H1 (cell line): ENCODE results near the gene HOTAIR. TPM values are rescaled to one million over a fixed set of nuclear protein-coding genes. Genes with fewer than 3 reads are reported as not detected.

Experiments used
- MAFK ChIP-seq: IDR thresholded peaks from 2 replicates; pipeline ENCODE4 v1.6.1; 2012; ENCODE audit warnings: low read depth, mild to moderate bottlenecking, improper control_type of control experiment, low read length
- polyA plus RNA-seq, 7 experiments: library from polyadenylated mRNA; depleted of rRNA in 3 of 7; stranded (reverse) in 5 of 7; unstranded in 2 of 7; fragments of >200 nt in 5 of 7; fragments of 200-250 nt in 2 of 7; gene quantifications; 1 replicate in 5 of 7; 2 replicates in 1 of 7; 4 replicates in 1 of 7; pipeline versions ENCODE4 v1.2.1 to v1.2.3, GENCODE V29; 2011 to 2013; ENCODE audit warnings: missing spikeins in 2 of 7, mixed read lengths in 2 of 7
- total RNA-seq: library from RNA; stranded (reverse); fragmentation: NEBNext Ultra II Directional; extraction: Animal tissue kit (Norgen Biotek cat#: 25700); gene quantifications from 2 replicates; pipeline ENCODE4 v1.2.1, GENCODE V29; 2021

The HOTAIR gene
- total and polyA plus RNA-seq, 2 of the 8 experiments (the other 6 are each of a cell fraction or from before 2014, with no cell fraction given) = not detected

- no peak for TF ChIP-seq MAFK
Observed at GRCh38 chr12:53950789-53951576, 23.8 kb downstream of the HOTAIR start (continued).
